Stimulated activated CD4-positive, alpha-beta T cell treated with anti-CD3 and anti-CD28 coated beads, Interleukin-1b, Interleukin-23, amount 100 ng/mL, for 48 hours (primary cell): ENCODE data around the gene RORB.

Experiments used
- DNase-seq: peaks from one replicate; pipeline ENCODE4 v3.0.0-alpha.2; 2020

RORB gene

DNA sequence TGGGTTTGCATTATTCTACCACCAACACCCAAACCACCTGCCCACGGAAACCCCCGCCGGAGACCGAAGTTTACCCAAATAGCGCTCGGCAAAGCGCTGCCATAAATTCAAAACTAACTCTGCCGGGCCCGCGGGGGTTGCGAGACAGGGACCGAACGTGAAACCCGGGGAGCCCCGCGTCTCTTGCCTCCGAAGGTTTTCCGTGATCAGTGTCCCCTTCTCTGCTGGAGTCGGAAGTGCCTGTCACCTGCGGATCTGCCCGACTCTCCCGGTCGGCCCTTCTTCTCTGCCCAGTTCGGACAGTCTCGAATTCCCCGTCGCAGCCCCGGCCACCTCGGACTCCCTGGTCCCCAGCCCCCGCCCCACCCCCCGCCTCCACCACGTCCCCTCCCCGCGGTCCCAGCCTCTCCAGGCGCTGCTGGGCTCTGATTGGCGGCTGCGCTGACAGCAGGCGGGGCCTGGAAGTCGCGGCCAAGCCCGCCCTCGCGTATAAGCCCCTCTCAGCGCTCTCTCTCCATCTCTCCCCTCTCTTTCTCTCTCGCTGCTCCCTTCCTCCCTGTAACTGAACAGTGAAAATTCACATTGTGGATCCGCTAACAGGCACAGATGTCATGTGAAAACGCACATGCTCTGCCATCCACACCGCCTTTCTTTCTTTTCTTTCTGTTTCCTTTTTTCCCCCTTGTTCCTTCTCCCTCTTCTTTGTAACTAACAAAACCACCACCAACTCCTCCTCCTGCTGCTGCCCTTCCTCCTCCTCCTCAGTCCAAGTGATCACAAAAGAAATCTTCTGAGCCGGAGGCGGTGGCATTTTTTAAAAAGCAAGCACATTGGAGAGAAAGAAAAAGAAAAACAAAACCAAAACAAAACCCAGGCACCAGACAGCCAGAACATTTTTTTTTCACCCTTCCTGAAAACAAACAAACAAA is at the start of gene RORB:
TSS of gene RORB (plus strand) at position 517 of the 929 bp plus-strand sequence. CDS start 642 bp downstream, outside the sequence.
- DNase-seq, result peak; percentile 28

DNA sequence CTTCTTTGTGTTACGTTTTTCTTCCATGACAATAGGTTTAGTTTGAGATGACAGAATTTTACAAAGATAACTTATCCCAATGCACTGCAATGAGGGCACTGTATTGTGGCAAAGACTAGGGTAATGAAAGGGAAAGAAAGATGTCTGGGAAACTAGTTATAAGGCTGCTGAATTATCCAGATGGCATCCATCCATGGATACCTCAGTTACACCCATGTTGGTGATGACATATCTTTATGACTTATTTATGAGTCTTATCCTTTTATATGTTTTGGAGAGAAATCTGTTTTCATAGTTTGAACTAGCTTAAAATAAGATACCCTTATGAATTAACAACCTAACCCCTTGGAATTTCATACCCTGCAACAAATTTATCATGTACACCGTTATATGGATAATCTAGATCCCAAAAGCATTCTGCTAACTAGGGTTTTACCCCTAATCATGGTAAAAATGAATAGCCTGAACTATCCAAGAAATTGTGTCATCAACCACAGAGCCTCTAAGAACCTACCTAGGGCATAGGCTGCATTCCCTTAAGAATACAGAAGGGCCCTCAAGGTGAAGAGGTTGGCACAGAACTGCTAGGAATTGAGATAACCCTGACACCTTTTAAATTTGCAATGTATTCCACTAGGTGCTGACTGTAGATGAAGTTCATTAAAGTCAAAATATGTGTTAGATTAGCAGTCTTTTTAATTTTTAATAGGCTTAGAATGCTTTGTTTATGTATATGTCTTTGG is 49.5 kb upstream of the RORB start:
- no peak for DNase-seq

DNA sequence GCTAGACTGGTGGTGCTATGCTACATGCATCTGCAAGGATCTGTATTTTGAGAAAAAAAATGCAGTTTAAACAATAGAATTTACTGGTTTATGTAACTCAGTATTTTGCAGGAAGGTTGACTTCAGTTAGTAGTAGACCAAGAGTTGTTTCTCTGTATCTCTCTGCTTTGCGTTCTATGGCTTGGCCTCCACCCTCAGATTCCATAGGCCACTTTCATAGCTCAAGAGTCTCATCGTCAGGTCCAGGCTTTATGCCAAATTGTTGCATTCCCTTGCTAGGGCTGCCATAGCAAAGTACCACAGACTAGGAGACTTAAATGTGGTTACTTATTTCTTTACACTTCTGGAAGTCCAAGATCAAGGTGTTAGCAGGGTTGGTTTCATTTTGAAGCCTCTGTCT is 48.1 kb upstream of the RORB start:
- DNase-seq, result no peak

DNA sequence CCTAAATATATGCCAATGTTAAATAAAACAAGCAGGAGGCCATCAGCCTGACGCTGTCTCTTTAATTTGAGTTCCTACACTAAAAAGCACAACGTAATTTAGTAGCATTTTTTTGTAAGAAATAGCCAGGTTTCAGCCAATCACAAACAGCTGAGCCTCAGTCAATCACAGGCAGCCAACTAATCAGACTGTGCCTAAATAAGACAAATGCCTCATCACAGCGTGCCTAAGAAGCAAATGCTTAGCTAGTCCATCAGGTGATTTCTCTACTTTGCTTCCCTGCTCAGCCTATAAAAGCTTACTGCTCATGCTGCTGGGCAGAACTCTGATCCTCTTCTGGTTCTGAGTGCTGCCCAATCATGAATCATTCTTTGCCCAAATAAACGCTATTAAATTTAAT is 38.3 kb upstream of the RORB start:
- no peak for DNase-seq

DNA sequence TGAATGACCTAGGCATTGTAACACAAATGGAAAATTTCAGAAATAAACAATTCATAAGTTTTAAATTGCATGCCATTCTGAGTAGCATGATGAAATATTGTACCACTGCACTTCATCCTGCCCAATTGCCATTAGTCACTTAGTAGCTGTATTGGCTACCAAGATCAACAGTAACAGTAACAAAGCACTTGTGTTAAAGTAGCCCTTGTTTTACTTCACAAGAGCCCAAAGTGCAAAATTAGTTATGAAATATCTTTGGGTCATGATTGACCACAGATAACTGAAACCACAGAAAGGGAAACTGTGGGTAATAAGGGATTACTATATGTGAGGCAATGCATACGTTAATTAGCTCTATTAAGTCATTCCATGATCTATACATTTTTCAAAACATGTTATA is 33.3 kb upstream of the RORB start:
- DNase-seq, result no peak

DNA sequence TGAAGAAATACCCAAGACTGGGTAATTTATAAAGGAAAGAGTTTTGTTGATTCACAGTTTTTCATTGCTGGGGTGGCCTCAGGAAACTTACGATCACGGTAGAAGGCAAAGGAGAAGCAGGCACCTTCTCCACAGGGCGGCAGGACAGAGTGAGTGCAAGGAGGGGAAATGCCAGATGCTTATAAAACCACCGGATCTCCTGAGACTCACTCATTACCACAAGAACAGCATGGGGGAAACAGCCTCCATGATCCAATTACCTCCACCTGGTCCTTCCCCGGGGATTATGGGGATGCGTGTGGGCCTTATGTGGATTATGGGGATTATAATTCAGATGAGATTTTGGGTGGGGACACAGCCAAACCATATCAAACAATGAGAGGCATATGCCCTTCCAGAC is 18.5 kb upstream of the RORB start:
- DNase-seq, result no peak

DNA sequence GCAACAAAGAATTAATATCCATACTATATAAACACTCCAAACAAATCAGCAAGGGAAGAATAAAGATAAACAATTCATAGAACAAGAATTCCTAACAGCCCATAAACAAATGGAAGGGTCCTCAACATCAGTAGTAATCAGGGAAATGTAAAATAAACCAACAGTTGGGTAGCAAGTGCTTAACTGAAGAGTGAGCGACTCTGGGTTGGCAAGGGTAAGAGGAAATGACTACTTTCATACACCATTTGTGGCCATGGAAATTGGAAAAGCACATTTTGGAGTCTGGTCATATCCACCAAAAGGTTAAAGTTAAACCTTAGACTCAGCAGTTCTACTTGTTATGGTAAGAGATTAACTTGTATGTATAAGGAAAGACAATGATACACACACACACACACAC is 17.4 kb upstream of the RORB start:
- DNase-seq, result no peak

DNA sequence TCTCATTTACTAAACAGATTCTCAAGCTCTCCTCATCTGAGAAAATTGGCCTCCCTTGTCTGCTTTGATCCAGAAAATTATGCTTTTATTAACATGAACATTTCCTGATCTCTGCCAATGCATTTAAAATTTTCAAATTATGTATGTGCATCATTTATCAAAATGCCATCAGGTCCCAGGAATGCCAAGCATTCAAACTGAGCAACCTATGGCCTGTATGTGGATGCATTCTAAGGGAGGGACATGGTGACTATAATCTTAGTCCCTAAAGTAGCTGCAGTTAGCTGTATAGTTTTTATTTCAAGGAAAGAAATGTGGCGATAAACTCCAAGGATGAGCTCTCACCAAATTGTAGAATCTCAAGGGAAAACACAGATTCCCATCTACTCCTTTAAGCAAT is 9.7 kb upstream of the RORB start:
- DNase-seq, result no peak

DNA sequence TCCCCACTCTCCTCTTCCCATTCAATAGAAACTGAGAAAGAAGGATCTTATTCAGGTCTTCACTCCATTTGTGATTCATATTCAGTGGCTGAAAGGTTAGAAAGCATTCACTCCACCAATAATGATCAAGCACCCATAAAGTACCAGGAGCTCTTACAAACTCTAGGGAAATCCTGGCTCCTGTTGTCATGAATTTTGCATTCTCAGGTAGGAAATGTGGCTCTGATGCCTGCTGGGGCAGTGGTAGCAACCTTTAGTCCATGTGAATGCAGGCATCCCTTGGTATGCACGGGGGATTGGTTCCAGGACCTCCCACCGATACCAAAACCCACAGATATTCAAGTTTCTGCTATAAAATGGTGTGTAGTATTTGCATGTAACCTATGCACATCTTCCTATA is 3.6 kb upstream of the RORB start:
- no peak for DNase-seq

DNA sequence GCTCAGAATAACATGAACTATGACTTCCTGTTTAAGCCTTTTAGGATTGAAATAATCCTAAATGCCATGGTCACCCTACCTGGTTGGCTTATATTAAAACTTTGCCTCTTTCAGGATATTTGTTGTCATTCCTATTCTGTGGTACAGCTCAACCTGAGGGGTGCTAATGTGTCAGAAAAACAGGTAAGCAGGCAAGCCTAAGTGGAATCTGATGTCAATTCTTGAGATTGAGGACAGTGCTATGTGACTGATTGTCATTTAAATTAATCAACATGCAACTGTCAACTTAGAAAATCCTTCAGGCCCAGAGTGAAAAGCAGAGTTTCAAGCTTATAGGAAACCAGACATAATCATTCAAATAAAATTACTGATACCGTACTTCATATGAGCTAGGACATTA is 2.6 kb upstream of the RORB start:
- no peak for DNase-seq

DNA sequence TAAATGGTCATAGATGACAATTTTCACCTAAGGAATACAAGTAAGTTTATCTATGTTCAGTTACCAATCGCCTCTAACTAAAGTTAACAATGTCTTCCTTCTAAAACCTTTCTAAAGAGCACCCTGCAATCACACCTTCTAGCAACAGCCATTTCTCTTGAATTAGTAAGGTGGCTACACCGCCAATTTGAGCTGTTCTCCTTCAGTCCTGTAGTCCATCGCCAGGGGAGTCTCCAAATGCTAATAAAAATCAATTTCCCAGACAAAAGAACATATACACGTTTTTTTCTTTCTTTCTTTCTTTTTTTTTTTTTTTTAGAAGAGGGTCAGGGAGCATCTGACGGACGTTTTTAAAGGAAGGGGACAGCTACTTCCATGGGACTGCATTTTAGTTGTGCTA is 729 bp upstream of the RORB start:
- DNase-seq, result no peak

DNA sequence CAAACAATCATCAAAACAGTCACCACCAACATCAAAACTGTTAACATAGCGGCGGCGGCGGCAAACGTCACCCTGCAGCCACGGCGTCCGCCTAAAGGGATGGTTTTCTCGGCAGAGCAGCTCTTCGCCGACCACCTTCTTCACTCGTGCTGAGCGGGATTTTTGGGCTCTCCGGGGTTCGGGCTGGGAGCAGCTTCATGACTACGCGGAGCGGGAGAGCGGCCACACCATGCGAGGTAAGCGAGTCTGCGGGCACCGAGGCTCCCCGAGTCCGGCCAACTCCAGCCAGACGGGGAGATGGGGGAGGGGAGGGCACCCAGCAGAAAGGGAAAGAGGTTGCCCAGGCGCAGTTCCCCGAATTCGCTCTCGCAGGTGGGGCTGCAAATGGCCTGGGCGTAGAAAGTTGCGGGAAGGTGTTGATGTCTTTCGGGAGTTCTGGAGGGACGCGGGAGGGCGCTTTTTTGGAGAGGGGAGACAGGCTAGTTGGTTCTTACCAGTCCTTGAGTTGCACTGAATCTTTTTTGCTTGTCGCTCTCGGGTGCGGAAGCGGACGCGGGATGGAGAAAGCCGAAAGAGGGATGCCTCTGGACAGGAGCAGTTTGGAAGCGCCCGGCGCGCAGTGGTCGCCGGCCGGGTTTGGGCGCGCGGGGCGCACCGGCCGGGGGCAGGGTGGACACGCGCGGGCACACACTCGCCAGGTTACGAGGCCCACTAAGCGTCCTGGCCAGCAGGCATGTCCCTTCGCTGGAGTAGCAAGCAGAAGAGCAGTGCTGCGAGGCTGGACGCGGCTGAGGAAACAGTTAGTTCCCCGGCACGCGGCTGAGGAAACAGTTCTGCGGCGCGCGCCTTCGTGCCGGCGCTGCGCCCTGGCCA is 849 bp downstream of the RORB start:
- no peak for DNase-seq

DNA sequence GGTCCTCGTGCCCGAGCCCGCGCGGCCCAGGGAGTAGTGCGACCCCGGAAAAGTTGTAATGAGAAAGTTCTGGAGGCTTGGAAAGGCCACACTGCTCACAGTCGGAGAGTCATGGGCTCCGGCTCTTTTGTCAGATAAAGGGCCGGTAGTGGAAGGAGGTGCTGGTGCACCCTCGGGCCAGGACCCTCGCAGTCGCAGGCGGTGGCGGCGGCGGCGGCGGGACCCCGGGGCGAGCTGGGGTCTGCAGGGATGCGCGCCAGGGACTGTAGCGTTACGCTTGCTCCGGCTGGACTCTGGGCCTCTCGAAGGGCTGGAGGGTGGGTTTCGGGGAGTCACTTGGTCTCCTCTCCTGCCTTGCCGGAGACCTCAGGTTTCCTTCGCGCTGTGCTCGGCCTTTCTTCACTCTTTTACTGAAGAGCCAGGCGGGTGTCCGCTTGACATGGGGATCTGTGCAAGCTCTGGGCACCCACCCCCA is 1.5 kb downstream of the RORB start:
- no peak for DNase-seq

DNA sequence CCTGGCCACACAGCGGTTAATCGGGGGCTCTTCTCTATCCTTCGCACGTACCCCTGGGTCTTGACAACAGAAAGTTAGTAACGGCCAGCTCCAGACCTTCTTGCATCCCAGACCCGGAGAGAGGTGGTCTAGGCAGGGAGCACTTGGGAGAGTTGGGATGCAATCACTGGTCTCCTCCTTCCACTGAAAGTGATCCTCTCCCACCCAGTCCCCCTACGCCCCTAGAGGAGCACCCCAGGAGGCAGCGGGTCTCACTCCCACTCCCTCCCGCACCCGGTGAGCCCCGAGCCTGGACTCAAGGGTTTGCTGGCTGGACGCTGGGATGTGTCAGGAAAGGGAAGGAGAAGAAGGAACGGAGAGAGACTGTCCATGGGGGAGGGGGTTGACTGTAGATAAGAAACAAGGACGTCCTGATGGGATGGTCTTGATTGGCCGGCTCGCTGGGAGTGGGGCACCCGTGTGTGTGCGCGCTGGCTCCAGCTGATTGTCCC is 2.0 kb downstream of the RORB start:
- DNase-seq, result no peak

DNA sequence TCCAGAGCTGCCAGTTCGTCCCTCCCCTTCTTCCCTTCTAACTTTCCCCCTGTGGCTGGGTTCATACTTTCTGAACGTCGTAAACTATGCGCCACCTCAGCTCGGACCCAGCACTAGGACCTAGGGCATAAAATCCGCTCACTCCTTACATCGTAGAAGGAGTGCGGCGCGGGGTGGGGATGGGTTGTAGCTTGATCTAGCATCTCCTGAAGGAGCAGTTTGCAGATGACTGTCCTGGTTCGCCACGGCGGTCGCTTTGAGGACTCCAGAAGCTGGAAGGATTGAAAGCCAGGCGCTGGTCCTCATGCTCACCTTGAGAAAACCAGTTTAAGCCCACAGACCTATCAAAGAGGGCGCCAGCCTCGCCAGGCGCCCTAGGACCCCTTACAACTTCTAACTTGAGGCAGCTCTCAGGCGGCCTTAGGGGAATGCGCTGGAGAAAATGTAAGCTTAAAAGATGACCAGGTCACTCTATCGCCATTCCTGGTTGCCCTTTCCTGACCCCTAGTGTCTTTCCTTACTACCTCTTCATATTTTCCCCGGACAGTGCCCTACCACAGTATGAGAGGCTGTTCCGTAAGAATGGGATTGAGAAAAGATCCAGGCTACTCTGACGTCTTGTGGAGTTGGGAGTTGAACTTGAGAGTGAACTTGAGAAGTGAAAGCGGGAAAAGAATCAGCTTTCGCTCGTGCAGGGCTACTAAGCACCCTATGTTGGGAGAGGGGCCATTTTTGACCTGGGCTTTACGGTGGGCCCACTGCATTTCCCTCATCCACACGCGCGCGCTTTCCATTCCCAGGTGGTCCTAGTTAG is 2.8 kb downstream of the RORB start:
- DNase-seq, result no peak

DNA sequence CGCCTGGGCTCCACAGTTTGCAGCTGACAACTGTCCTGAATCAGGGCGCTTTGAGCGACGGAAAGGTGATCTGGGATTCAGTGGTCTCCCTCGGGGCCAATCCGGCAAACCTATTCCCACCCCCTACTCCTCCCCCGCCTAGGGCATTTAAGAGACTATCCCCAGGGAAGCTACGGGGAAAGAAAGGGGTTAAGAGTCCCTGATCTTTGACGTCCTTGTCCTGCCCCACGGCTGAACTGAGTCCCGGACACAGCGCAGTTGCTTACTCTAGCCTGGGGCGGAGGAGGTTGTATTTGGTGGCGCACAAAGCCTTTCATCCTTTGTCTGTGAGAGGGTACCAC is 3.4 kb downstream of the RORB start:
- no peak for DNase-seq

DNA sequence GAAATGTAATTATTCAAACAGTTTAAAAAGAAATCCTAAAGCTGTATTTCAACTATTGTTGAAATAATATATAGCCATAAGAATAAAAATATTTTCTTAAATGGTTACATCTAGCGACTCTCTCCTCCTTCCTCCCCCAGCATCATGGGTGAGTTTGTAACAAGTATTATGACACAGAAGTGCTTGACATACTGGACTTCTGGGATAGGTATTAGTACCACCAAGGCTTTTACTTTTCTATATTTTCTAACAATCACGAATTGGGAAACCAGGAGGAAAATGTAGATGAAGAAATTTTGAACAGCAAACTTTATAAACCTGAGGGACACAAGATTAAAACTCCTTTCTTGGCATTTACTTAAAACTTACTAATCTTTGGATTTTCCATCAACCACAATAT is 4.4 kb downstream of the RORB start:
- no peak for DNase-seq

DNA sequence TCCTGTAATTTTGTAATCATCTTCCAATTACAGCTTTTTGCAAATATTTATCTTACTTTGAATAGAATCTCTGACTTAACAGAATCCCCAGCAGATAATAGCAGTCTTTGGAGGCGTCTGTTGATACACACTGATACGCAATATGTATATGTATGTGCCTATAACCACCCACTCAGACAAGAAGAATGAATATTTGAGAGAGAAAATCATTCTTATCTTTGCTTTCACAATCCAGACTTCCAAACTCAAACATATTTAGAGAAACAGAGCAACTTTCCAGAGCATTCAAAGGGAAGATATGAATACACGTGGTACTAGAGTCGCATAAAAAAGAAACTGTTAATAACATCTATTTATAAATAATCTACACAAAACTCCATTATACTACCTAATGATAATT is 6.1 kb downstream of the RORB start:
- no peak for DNase-seq

DNA sequence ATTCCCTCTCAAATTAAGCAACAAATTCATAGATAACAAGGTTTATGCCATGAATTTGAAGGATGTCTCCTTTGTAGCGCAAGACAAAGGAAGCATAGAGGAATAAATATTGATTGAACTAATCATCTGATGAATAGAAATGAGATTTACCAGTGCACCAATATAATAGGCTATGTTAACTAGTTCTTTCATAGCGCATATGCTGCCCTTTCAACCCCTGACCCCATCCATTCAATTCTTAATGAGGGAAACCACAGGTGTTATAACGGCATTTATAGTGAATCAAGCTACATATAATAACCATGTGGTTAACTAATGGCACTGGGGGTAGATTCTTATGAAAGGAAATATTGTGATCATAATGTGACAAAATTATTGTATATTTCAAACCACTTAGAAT is 6.5 kb downstream of the RORB start:
- DNase-seq, result no peak

DNA sequence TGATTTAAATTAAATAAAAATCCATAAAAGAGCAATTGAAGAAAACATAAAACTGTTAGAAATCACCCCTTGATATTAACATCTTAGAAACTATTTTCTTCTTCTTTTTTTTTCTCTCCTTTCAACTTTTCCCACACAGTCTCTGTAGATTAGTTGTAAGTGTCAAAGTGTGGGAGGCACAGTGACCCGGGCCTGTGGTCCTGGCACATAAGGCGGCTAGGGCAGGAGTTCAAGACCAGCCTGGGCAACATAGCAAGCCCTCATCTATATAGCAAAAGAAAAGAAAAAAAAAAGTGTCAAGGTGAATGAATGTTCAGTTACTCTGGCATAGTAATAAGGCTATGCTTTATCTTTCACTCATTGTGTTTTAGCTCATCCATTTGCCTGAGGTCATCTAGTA is 14.2 kb downstream of the RORB start:
- no peak for DNase-seq

DNA sequence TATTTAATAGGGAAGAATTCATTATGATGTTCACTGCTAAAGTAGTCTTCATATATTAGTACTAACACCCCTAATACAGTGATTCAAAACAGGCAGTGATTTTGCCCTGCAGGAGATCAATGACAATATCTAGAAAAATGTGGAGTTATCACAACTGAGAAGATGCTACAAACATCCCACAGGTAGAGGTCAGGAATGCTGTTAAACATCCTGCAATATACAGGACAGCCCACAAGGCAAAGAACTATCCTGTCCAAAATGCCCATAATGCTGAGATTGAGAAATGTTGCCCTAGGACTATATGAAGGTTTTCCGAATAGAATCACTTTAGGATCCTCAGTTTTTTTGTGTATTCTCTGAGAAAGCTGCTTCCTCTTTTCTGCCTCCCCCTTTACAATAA is 15.3 kb downstream of the RORB start:
- DNase-seq, result no peak

DNA sequence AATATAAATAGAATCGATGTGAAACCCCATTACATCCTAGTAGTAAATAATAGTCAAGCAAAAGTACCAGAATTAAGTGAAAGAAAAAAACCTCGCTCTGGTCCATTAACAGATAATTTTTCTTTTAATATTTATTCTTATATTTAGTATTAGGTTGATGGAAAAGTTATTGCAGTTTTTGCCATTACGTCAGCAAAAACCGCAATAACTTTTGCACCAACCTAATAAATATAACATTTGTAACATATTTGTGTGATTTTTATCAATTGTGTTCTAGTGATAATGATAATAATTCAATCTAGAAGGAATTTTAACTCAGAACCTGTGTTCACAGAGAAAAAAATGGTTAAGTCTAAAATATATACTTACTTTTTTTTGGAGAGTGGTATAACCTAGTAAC is 16.1 kb downstream of the RORB start:
- DNase-seq, result no peak
